Vagina (tissue), 2 donors: ENCODE results near the gene TCF7L1.

Experiments
- CTCF ChIP-seq, 3 experiments: fragments of 450-650 bp in 2 of 3; fragments of 200-600 bp in 1 of 3; sonication (generic) in 1 of 3; IDR thresholded peaks; one replicate each; pipeline ENCODE4 v1.5.1; 2017 to 2019; ENCODE audit warnings: antibody characterized with exemption in 3 of 3, mild to moderate bottlenecking in 2 of 3, moderate library complexity in 2 of 3
- POLR2A ChIP-seq, 2 donors: fragments of 450-650 bp; IDR thresholded peaks; one replicate each; pipeline ENCODE4 v1.6.1; 2017; ENCODE audit warnings: antibody characterized with exemption in 2 of 2, mild to moderate bottlenecking in 2 of 2, moderate library complexity in 2 of 2
- POLR2AphosphoS5 ChIP-seq, 2 donors: sonication (generic); formaldehyde crosslinking; IDR thresholded peaks; one replicate each; pipeline ENCODE4 v1.9.0; 2017; ENCODE audit warnings: antibody characterized with exemption in 2 of 2, mild to moderate bottlenecking in 2 of 2, low read depth in 1 of 2; ENCODE audit not compliant: insufficient read depth in 1 of 2

GRCh38 chr2:85234868-85235267, 101.7 kb downstream of the TCF7L1 start:
- TF ChIP-seq CTCF (IDR thresholded peaks at IDR 0.05) (no peak), POLR2AphosphoS5 (IDR thresholded peaks at IDR 0.05; ENCODE audit: insufficient read depth in 1 of 2, low read depth in 1 of 2) (no peak), POLR2A (IDR thresholded peaks at IDR 0.05) (no peak)
